Measurements from ENCODE around the gene TRAF5.
"Not testable (repeated sequence)": the region's sequence is repeated elsewhere in the genome, so short reads cannot be mapped to it uniquely, and the experiment has no call there.

Gene TRAF5

GRCh38 chr1:211326528-211327345, at the start of gene TRAF5:
Gene TRAF5 (plus strand): TSS chr1:211326833. CDS start chr1:211353240, 26,407 bp downstream.
- DNase-seq = peak; percentile 67

- DNase-seq = no peak
These were observed 47.3 kb upstream of the TRAF5 start for GRCh38 chr1:211279340-211279739.

GRCh38 chr1:211280910-211281309, 45.7 kb upstream of the TRAF5 start:
- DNase-seq = no peak

- no peak for DNase-seq
These were observed 45.2 kb upstream of the TRAF5 start for GRCh38 chr1:211281320-211282022.

- no peak for DNase-seq
These were observed 44.6 kb upstream of the TRAF5 start for GRCh38 chr1:211282023-211282373.

- DNase-seq = no peak
These were observed 41.4 kb upstream of the TRAF5 start for GRCh38 chr1:211285196-211285595.

GRCh38 chr1:211287218-211287617, 39.4 kb upstream of the TRAF5 start:
- DNase-seq = no peak

- no peak for DNase-seq
These were observed 34.2 kb upstream of the TRAF5 start for GRCh38 chr1:211292411-211292810.

- no peak for DNase-seq
These were observed 30.2 kb upstream of the TRAF5 start for GRCh38 chr1:211296396-211296795.

GRCh38 chr1:211305044-211305443, 21.6 kb upstream of the TRAF5 start:
- no peak for DNase-seq

GRCh38 chr1:211309617-211310016, 17.0 kb upstream of the TRAF5 start:
- no peak for DNase-seq

- no peak for DNase-seq
These were observed 13.2 kb upstream of the TRAF5 start for GRCh38 chr1:211313392-211313791.

GRCh38 chr1:211318576-211319280, 7.9 kb upstream of the TRAF5 start:
- DNase-seq = no peak

GRCh38 chr1:211319892-211320291, 6.7 kb upstream of the TRAF5 start:
- DNase-seq = no peak

- DNase-seq = no peak
These were observed 5.7 kb upstream of the TRAF5 start for GRCh38 chr1:211320980-211321379.

GRCh38 chr1:211321646-211322045, 5.0 kb upstream of the TRAF5 start:
- not testable (repeated sequence) for DNase-seq

- DNase-seq = no peak
These were observed 3.2 kb upstream of the TRAF5 start for GRCh38 chr1:211323156-211324063.

- no peak for DNase-seq
These were observed 1.4 kb upstream of the TRAF5 start for GRCh38 chr1:211324992-211325775.

- DNase-seq = no peak
These were observed 499 bp upstream of the TRAF5 start for GRCh38 chr1:211326140-211326527.

GRCh38 chr1:211327346-211327921, 801 bp downstream of the TRAF5 start:
- no peak for DNase-seq

- no peak for DNase-seq
These were observed 1.6 kb downstream of the TRAF5 start for GRCh38 chr1:211328084-211328694.

Measured in activated CD4-positive, CD25-positive, alpha-beta regulatory T cell treated with anti-CD3 and anti-CD28 coated beads, Interleukin-2, amount 50 U/mL, for 72 hours (primary cell).